GM21526 (cell line): ENCODE results near the gene SRBD1.

Experiments
- ATAC-seq: cut with Tn5 transposase; IDR thresholded peaks from one replicate; pipeline ENCODE4 v1.9.1; 2021; ENCODE audit warnings: moderate library complexity; ENCODE audit not compliant: unreplicated experiment, low FRiP score

SRBD1 gene

DNA sequence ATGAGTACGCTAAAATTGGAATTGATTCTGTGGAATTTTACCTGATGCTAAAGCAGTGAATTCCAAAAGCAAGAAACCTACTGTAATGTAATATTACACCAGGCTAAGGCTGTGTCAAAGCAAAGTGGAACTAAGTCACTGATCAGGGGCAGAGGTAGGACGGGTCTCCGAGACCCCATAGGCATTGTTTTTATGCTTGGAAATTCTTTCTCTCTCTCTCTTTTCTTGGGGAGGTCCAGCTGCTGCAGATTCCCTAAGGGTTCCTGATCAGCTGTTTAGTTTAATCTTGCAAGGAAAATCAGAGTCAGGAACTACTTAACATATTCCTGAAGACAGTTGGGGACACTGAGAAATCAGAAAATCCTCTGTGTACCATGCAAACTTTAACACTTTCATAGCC lies 220.2 kb downstream of the SRBD1 start:
- no peak for ATAC-seq

DNA sequence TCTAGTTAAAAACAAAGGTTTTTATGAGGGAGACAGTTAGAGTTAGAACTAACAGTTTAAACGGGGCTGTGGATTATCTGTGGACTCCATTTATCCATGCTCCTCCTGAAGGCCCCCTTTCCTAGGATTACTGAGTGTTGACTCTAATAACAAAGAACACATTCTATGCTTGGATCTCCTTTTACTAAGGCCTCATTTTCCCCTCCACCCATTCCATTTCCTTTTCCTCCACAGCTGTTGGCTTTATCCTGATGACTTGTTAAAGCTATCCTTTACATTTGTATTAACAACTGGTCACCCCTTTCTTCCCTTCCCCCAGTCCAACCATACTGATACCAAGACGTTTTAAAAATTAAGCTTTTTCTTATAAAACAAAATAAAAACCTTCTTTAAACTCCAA lies 220.6 kb downstream of the SRBD1 start:
- no peak for ATAC-seq

DNA sequence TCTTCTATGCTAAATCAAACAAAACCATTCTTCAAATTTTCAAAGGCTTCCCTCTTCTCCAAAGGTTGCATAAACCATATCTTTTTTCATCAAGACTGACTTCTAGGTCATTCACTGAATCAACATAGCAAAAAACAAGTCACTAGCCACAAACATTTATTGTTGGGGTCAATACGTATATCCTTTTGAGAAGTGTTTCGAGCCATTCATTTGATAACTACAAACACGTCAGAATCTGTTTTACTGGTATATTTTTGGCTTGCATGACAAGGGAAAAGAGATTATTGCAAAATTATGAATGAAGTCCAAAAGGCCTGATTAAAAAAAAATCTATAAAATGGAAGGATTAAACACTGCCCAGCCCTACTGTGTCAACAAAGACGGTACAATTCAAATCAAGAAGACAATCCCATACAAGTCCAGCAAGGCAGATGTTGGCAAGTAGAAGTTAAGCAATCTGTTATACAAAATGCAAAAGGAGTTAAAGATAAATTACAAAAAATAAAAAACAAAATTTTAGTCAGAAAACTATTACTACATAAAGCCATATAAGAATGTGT lies 222.4 kb downstream of the SRBD1 start:
- no peak for ATAC-seq

DNA sequence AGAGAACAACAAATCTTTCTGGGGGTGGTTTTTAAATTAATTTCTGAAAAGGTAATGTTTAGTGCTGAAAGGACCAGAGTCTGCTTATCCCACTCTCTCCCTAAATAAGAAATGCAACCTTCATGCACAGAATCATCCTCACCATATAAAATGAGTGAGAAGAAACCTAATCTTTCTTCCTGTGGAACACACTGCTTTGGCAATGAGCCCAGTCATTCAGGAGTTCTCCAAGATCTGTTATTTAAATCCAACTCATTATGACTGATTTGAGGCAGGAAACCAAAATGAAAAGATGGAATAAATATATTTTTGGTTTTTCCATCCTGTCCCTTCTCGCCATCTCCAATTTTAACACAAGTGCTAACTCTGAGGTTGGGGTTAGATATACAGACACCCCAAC lies 228.3 kb downstream of the SRBD1 start:
- ATAC-seq = no peak

DNA sequence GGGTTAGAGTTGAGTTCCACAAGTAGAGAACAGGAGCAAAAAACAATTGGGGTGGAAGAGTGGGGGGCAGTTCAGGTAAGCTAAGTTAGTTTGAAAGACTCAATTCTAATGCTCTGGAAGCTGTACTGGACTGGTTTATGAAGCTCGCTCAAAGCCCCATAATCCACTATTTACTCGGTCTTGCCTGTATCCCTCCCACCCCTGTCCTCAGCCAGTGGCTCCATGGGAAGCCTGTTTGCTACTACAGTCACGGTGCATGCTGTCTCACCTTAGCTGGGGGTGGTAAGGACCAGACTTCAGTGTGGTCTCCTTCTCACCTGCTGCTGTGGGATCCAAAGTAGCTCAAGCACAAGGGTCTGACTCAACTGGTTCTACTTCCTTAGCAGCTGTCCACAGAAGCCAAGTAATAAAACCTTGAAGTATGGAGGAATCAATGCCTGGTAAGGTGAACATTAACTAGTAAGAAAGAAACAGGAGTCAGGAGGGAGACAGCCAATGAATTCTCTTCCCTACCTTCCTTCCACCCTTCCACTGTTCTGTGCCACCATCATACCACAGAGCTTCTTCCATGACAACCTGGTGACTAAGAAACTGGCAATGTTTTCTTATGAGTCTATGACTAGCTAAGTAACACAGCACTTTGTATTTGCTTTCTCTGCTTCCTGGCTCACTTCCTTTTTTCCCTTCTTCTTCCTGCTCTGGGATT lies 230.8 kb downstream of the SRBD1 start:
- no peak for ATAC-seq

DNA sequence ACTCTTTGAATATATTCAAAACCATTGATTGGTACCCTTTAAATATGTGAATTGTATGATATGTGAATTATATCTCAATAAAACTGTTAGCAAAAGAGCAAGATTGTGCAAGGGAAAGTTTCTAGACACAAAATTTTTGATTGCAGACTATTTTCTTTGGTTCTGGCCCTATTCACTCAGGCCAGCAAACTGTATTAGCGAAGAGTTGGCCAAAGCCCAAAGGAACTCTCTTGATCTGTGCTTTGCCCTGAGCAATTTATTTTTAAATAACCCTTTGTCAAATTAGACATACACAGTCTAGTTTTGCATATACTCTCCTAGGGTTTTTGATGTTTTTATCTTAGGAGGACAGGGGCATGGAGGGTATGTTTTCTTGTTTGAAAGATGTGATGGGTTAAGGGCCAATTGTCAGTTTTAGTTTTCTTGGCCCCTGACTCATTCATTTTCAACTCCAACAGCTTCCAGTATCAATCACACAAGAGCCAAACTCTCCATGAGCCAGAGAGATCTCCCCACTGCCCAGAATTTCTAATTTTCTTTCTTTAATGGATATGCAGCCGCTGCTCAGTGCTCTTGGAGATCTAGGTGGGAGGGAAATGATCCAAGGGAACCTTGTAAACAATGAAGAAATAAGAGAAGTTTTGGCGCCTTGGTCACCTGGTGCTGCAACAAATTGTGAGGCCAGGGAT lies 231.5 kb downstream of the SRBD1 start:
- ATAC-seq = no peak

DNA sequence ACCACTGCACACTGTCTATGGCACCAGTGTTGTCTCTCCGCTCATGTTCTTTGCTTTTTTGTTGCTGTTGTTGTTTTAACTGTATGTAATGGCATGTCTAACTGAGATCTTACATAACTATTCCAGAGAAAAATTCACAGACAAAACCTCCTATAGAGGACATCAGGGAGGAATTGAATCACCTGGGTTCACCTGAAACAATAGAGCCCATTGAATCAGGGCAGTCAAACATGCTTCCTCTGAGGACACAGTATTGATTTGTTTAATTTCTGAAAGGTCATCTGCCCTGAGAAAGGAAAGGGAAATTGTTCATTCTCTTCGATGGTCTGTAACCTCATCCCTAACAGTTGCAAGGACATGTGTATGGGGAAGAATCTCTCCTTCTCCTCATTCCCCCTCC lies 237.5 kb downstream of the SRBD1 start:
- ATAC-seq = no peak

DNA sequence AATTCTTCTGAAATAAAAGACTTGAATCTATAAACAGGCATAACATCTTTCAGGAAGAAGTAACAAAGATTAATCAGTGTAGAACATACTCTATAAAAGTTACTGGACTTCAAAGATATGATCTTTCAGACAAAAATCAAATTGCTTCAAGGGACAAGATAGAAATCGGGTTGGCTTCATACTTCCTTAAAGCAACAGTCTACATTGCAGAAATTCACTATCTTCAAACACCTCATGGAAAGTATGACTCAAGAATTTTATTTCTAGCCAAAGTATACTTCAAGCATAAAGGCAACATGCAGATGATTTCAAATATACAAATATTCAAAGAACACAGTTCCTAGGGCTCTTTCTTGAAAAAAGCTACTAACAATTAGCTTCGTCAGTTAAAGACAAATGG lies 240.7 kb downstream of the SRBD1 start:
- no peak for ATAC-seq

DNA sequence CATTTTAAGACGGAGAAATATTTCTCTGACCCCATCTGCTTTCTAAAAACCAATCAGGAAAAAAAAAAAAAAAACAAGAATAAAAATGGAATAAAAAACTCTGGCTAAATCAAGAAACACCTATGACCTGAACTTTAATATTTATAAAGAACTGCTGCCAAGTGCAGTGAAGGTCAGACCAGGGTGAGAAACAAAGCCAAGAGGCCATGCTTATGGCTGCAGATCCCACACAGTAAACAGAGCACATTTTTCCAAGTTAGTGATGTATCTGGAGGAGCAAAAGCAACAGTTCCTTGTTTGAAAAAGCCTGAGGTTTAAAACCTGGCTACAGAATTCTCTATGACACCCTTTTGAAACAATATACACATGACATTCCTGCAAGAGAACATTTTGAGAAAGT lies 242.3 kb downstream of the SRBD1 start:
- ATAC-seq = no peak

DNA sequence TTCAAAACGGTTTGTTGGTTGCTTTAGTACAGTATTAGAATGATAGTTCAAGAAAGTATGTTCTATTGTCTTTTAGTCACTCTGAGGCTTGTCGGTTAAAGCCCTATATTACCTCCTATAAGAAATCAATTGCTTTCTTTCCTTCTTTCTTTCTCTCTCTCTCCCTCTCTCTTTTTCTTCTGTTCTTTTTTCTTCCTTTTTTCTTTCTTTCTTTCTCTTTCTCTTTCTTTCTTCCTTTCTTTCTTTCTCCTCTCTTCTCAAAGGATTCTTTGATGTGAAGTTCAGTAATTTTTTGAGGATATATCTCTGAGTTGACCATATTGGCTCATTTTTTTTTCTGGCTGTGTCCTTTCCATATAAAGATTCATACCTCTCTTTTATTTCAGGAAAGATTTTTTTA lies 249.4 kb downstream of the SRBD1 start:
- ATAC-seq = no peak

DNA sequence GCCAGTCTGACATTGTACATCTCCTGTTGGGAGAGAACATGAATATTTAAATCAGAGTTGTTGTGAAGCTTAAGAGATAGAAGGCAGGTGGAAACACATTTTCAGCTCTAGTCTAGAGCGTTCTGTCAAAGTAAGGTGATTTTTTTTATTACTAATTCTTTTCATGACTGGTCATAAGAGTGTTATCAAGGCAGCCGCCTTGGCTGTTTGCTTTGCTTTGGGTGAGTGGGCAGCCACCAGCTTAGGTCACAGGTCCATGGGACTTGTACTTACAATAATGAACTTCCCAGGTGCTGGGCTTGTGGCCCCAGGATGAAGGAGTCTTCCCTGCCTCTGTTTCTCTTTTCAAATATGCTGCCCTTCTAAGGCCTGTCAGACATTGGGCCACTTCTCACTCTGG lies 256.3 kb downstream of the SRBD1 start:
- ATAC-seq = no peak

DNA sequence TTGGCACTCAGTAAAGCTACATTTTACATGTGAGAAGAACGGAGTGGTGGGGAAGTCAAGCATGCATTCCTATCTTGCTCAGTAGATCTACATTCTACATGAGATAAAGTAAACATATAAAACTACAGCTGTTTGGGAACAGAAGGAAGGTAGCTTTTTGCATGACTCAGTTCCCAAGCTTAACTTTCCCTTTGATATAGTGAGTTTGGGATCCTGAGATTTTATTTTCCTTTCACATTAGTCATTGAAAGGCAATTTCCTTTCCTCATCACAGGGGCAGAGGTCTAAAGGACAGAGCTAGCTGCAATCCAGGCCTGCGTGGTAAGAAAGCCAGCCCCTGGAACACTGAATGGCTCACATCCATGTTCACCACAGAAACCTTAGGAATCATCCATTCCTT lies 257.2 kb downstream of the SRBD1 start:
- ATAC-seq = no peak

DNA sequence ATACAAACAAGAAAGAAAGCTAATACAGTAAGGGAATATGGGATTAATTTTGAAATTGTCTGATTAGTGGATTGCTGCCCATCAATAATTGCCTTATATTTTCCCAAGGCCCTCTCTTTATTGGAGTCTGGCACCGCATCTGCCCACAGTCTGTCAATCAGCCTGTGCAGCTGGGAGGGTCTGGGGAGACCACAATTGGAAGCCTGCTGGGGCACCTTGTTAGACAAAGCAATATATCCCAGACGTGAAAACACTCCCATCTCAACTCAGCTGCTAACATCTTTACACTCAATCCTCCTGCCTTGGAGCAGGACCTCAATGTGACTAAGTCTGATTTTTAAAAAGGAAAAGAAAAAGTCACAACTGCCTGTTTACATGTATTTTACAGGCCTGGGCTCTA lies 258.6 kb downstream of the SRBD1 start:
- ATAC-seq = no peak

DNA sequence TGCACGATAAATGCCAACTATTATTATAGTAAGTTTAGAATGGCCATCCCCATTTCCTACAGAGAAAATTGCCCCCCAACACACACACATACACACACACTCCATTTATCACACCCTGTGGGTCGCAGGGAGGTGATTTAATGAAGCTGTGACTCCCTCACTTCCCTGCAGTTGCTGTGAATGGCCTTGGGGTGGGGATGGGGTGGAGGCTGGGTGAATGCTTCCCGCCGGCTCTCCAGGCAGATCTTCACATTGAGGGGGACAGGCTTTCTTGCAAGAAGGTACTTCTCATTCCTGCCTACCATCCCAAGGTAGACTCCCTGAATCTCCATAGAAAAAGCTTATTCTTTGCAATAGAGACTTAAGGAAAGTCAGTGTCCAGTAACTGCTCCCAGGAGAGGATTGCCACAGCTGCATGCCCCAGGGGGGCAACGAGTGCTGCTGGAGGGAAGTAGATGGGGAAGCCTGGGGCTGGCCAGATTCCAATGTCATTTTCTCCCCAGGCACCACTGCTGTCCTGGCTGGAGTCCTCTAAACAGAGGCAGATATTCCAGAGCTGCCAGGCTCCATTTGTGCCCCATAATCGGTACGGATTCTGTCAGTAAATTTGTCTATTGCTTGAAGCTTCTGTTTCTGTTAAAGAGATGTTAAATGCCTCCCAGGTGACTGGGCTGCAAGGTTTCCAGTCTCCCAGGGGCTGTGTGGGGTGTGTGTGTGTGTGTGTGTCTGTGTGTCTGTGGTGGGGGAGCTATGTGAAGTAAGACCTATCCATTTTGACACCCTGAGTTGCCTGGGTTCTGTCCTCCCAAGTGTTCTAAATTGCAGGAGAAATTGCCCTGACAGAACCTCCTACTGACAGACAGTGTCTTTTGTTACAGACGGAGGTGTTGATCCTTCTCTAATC lies 265.5 kb downstream of the SRBD1 start:
- no peak for ATAC-seq

DNA sequence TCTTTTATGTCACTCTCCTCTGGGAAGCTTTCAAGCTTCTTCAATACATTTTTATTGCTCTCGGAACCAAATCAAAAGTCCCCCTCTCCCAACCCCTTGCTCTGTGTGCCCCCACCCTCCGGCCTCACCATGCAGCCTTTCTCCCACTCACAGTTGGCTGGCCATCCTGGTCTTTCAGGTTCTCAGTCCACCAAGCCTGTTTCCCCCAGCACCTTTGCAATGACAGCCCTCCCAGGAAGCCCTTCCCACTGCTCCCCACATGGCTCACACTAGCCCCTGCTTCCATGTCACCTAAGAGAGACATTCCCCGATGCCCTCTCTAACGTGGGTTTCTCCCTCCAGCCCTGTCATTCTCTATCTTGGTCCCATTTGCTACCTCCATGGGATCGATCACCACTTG lies 266.6 kb downstream of the SRBD1 start:
- ATAC-seq = no peak

DNA sequence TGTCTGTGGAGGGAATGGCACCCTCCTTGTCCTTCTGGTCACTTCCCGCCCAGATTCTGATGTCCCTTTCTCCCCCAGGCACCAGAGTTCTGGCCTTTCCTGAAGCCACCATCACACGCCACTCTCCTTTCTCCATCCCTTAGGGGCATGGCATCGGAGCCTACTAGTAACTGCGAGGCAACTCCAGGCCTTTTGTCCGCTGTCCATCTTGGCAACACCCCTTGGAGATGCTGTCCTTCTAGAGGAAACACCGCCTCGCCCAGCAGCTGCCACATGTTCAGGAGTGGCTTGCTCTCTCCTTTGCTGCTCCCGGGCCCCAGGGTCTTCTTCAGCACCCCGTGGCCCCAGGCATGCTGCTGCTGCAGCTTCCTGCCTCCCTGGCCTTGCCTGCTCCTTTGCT lies 267.0 kb downstream of the SRBD1 start:
- ATAC-seq = no peak

DNA sequence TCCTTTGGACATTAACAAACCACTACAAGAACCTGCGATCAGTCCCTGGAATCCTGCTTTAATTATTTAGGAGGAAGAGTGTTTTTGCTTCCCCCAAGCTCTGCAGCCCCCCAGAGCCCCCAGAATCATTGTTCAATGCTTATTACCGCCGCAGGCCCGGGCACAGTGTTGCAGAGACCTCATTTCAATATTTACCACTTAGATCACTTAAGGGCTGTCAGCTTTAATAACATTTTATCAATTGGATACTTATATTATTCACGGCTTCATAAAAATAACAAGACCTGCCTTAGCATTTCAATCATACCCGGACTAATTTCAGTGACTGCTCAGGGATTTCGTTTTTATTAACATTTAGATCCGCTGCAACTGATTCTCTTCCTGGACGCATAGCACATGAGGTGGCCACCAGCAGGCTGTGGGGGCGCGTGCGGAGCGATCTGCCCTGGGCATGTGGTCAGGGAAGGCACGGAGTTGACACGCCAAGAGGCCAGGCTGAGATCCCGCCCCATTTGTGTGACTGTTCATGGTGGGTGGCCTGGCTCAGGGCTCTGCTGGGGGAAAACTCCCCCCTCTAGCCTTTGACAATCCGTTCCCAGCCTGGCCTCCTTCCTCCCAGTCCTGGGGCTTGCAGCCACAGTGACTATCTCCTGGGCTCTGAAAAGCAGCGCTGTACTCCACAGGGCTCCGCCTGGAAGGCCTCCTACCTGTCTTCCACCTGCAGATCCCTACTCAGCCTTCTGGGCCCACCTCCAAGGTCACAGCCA lies 267.6 kb downstream of the SRBD1 start:
- ATAC-seq = no peak

DNA sequence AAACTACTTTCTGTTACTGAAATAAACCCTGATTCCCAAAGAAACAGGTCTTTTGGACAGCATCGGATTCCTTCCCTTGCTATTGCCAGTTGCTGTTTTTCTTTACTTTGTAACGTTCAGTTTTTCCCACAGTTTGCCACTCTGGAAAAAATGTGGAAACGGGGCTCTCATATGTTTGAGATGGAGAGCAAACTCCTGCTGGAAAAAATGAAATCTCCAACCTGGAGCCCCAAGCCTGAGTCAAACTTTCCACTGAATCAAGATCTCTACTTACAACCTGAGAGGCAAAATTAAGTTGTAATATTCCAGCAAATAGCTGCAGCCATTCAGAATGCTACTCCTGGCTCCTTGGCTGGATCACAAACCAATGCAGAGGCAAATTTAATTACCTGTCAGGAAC lies 270.7 kb downstream of the SRBD1 start:
- ATAC-seq = no peak

DNA sequence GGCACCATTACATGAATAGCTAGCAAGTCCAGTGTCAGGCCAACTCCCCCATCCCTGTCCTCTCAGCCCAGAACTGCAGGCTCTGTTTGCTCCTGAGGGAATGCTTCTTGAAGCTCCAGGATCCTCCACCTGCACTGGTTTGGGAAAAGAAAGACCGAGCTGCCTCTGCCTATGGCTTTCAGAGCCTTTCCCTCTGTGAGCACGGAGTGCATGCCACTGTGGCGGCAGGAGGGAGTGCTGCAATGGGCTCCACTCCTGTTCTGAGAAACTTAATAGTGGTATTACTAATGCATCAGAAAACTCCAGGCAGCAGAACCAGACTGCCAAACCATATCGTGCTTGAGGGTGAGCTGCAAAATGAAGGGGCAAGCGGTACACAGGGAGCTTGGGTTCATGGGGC lies 271.8 kb downstream of the SRBD1 start:
- ATAC-seq = no peak
